ENCODE results near the gene TEDDM1. TPM values are rescaled to one million over a fixed set of nuclear protein-coding genes. Genes with fewer than 3 reads are reported as not detected.
"Not testable (repeated sequence)": the region's sequence is repeated elsewhere in the genome, so short reads cannot be mapped to it uniquely, and the experiment has no call there.

Gene TEDDM1
- total RNA-seq, 1 donor from 2014 or later = not detected

- DNase-seq (ENCODE audit: low read depth) = no peak
These were observed 18.3 kb downstream of the TEDDM1 start for GRCh38 chr1:182381962-182382819.

- no peak for DNase-seq (ENCODE audit: low read depth)
These were observed 20.3 kb downstream of the TEDDM1 start for GRCh38 chr1:182380199-182380598.

GRCh38 chr1:182379781-182380180, 20.7 kb downstream of the TEDDM1 start:
- DNase-seq (ENCODE audit: low read depth) = not testable (repeated sequence)

- no peak for DNase-seq (ENCODE audit: low read depth)
These were observed 23.4 kb downstream of the TEDDM1 start for GRCh38 chr1:182376936-182377574.

- no peak for DNase-seq (ENCODE audit: low read depth)
These were observed 26.2 kb downstream of the TEDDM1 start for GRCh38 chr1:182374101-182374834.

- DNase-seq (ENCODE audit: low read depth) = no peak
These were observed 29.9 kb downstream of the TEDDM1 start for GRCh38 chr1:182370532-182370931.

- no peak for DNase-seq (ENCODE audit: low read depth)
These were observed 31.6 kb downstream of the TEDDM1 start for GRCh38 chr1:182368903-182369302.

- no peak for DNase-seq (ENCODE audit: low read depth)
These were observed 32.1 kb downstream of the TEDDM1 start for GRCh38 chr1:182368358-182368757.

GRCh38 chr1:182367926-182368325, 32.5 kb downstream of the TEDDM1 start:
- no peak for DNase-seq (ENCODE audit: low read depth)

- DNase-seq (ENCODE audit: low read depth) = no peak
These were observed 33.9 kb downstream of the TEDDM1 start for GRCh38 chr1:182366596-182366995.

- DNase-seq (ENCODE audit: low read depth) = no peak
These were observed 40.8 kb downstream of the TEDDM1 start for GRCh38 chr1:182359645-182360044.

GRCh38 chr1:182357913-182358312, 42.6 kb downstream of the TEDDM1 start:
- DNase-seq (ENCODE audit: low read depth) = peak; percentile 77

- no peak for DNase-seq (ENCODE audit: low read depth)
These were observed 43.3 kb downstream of the TEDDM1 start for GRCh38 chr1:182357171-182357570.

GRCh38 chr1:182355723-182356098, 44.8 kb downstream of the TEDDM1 start:
- DNase-seq (ENCODE audit: low read depth) = no peak

GRCh38 chr1:182351790-182352364, 48.6 kb downstream of the TEDDM1 start:
- DNase-seq (ENCODE audit: low read depth) = no peak

GRCh38 chr1:182350839-182351238, 49.6 kb downstream of the TEDDM1 start:
- DNase-seq (ENCODE audit: low read depth) = no peak

- DNase-seq (ENCODE audit: low read depth) = peak; percentile 88
These were observed 51.3 kb downstream of the TEDDM1 start for GRCh38 chr1:182348961-182349747.
